Kidney (tissue), 14 donors: Measurements from ENCODE around the gene CXCL1. TPM values are rescaled to one million over a fixed set of nuclear protein-coding genes. Genes with fewer than 3 reads are reported as not detected.

Experiments used
- DNase-seq, 5 donors: peaks; one replicate each; pipeline ENCODE4 v3.0.0-alpha.2; 2013 to 2020
- FAIRE-seq: peaks from 2 replicates; lab custom pipeline; 2012; peaks lifted over from hg19 to GRCh38; lab: Jason Lieb, UNC
- H3K27ac ChIP-seq, 2 donors: one replicate each; pipeline ENCODE4 v1.7.0; 2013; ENCODE audit warnings: low read depth in 2 of 2, low read length in 2 of 2, inconsistent platforms in 1 of 2
- H3K27me3 ChIP-seq: one replicate; pipeline ENCODE4 v1.7.1; 2013; ENCODE audit warnings: low read length, inconsistent platforms; ENCODE audit not compliant: control insufficient read depth, insufficient read depth
- H3K36me3 ChIP-seq, 3 donors: one replicate each; pipeline versions ENCODE4 v1.7.0 to v1.7.1; 2013; ENCODE audit warnings: low read length in 3 of 3, control low read depth in 1 of 3, inconsistent platforms in 1 of 3; ENCODE audit not compliant: insufficient read depth in 3 of 3, control insufficient read depth in 2 of 3
- H3K4me1 ChIP-seq, 3 donors: one replicate each; pipeline versions ENCODE4 v1.7.0 to v1.7.1; 2013; ENCODE audit warnings: low read length in 3 of 3, inconsistent platforms in 1 of 3, low read depth in 1 of 3; ENCODE audit not compliant: control insufficient read depth in 2 of 3, insufficient read depth in 2 of 3
- H3K4me3 ChIP-seq, 3 donors: one replicate each; pipeline versions ENCODE4 v1.7.0 to v1.8.1; 2013; ENCODE audit warnings: low read length in 3 of 3, control low read depth in 1 of 3, inconsistent platforms in 1 of 3
- H3K9ac ChIP-seq, 3 donors: one replicate each; pipeline versions ENCODE4 v1.7.0 to v1.7.1; 2013; ENCODE audit warnings: low read length in 3 of 3, control low read depth in 1 of 3, inconsistent platforms in 1 of 3
- H3K9me3 ChIP-seq, 3 donors: one replicate each; pipeline versions ENCODE4 v1.7.0 to v1.7.1; 2013; ENCODE audit warnings: low read length in 3 of 3, control low read depth in 1 of 3, inconsistent platforms in 1 of 3; ENCODE audit not compliant: control insufficient read depth in 2 of 3, insufficient read depth in 1 of 3
- intact Hi-C: fragments of 100-400 bp; cut with DNase I; formaldehyde crosslinking; loops from one replicate; pipeline ENCODE4 v1.11.1; 2022
- polyA plus RNA-seq: library from polyadenylated mRNA; stranded (reverse); fragments of 350-450 nt; fragmentation: Illumina TruSeq; extraction: RNeasy Lipid Tissue Mini Kit (QIAGEN cat#74804); gene quantifications from one replicate; pipeline ENCODE4 v1.2.3, GENCODE V29; 2014; ENCODE audit warnings: low read depth, low replicate concordance; ENCODE audit not compliant: insufficient read depth
- total RNA-seq: library from RNA; stranded (reverse); fragmentation: NEBNext Ultra II Directional; extraction: Animal tissue kit (Norgen Biotek cat#: 25700); gene quantifications from one replicate; pipeline ENCODE4 v1.2.1, GENCODE V29; 2021
- TF ChIP-seq, protein P1 (sequence below): IDR thresholded peaks from 3 replicates; pipeline ENCODE4 v1.5.1; 2012; ENCODE audit warnings: mild to moderate bottlenecking, moderate library complexity, borderline replicate concordance; ENCODE audit not compliant: insufficient read depth; ENCODE audit errors: extremely low read depth
- donor health status: control.
- donor health status: control.
- donor health status: control.
- donor health status: control.
- donor health status: control.
- donor health status: DM: yes; HTN: yes; CAD: no.
- donor health status: Normal renal cell carcinoma (clear cell type).

Gene CXCL1
- total and polyA plus RNA-seq, 2 donors from 2014 or later: 6.4 to 29.7 TPM

GRCh38 chr4:73855406-73855805, 13.8 kb upstream of the CXCL1 start:
- no peak overlapping the region for H3K4me3 ChIP-seq
- no peak overlapping the region for H3K9ac ChIP-seq
- no peak for DNase-seq
- H3K36me3 ChIP-seq: no peaks in the 10 kb centered on the region
- peaks cover 0 to 5% (median 3%) of the 10 kb centered on the region in 3 donors for H3K4me1 ChIP-seq
- FAIRE-seq: no peak
- peaks cover 0 to 6% (median 0%) of the 10 kb centered on the region in 3 donors for H3K9me3 ChIP-seq
- TF ChIP-seq, protein P1, sequence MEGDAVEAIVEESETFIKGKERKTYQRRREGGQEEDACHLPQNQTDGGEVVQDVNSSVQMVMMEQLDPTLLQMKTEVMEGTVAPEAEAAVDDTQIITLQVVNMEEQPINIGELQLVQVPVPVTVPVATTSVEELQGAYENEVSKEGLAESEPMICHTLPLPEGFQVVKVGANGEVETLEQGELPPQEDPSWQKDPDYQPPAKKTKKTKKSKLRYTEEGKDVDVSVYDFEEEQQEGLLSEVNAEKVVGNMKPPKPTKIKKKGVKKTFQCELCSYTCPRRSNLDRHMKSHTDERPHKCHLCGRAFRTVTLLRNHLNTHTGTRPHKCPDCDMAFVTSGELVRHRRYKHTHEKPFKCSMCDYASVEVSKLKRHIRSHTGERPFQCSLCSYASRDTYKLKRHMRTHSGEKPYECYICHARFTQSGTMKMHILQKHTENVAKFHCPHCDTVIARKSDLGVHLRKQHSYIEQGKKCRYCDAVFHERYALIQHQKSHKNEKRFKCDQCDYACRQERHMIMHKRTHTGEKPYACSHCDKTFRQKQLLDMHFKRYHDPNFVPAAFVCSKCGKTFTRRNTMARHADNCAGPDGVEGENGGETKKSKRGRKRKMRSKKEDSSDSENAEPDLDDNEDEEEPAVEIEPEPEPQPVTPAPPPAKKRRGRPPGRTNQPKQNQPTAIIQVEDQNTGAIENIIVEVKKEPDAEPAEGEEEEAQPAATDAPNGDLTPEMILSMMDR: no peak
- no peak overlapping the region for H3K27ac ChIP-seq
- H3K27me3 ChIP-seq: no peaks in the 10 kb centered on the region
- intact Hi-C loops: no loop called here

DNA sequence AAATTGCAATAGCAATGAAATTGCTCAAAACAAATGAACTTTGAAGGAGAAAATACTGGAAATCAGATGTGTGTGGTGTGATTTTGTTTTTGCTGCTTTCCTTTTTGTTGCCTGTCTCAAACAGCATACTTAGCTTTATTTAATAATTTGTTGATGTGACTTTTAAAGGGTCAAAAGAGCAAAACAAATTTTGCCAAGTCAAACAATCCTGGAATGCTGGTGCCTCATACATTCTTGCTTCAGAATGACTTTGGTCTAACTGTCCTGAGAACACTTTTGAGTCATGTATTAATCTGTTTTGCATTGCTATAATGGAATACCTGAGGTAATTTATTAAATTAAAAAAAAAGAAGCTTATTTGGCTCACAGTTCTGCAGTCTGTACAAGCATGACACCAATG, 12.7 kb upstream of the CXCL1 start:
- H3K36me3 ChIP-seq: no peaks in the 10 kb centered on the region
- FAIRE-seq: peak; percentile 94
- H3K27me3 ChIP-seq: no peaks in the 10 kb centered on the region
- TF ChIP-seq, protein P1: no peak
- no peak overlapping the region for H3K4me3 ChIP-seq
- no peak overlapping the region for H3K9ac ChIP-seq
- peak in 2 of 5 donors; percentile 31 to 47 for DNase-seq
- intact Hi-C loops: no loop called here
- peaks cover 0 to 6% (median 0%) of the 10 kb centered on the region in 3 donors for H3K9me3 ChIP-seq
- no peak overlapping the region for H3K27ac ChIP-seq
- peaks cover 0 to 5% (median 3%) of the 10 kb centered on the region in 3 donors for H3K4me1 ChIP-seq

- DNase-seq (peak in 2 of 5 donors; percentile 36 to 72), FAIRE-seq (peak; percentile 13)
- no peak overlapping the region for H3K4me3 ChIP-seq
- TF ChIP-seq, protein P1: no peak
- peaks cover 0 to 6% (median 0%) of the 10 kb centered on the region in 3 donors for H3K9me3 ChIP-seq
- H3K27me3 ChIP-seq: no peaks in the 10 kb centered on the region
- intact Hi-C loops: no loop called here
- H3K27ac ChIP-seq: no peak overlapping the region
- H3K36me3 ChIP-seq: no peaks in the 10 kb centered on the region
- peaks cover 0 to 3% (median 0%) of the 10 kb centered on the region in 3 donors for H3K4me1 ChIP-seq
- no peak overlapping the region for H3K9ac ChIP-seq
Measured at GRCh38 chr4:73859614-73860088, 9.5 kb upstream of the CXCL1 start.

DNA sequence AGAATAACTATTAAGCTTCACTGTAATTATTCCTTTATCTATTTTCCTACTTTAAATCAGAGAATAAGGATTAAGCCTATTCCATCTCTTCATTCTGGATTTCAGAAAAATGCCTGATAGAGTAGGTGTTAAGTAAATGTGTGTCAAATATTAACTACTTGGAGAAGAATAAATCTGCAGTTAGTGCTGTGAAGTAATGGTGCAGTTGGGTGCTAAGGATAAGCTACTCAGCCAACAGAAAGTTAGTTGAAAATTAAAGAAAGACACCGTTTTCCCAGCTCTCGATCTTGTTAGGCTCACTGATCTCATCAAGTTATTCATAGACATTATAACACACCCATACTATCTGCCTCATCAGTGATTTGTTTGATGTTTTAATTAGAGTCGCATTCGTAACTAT, 9.0 kb upstream of the CXCL1 start:
- Histone ChIP-seq H3K36me3 (no peaks in the 10 kb centered on the region), H3K27ac (no peak overlapping the region), H3K4me1 (peaks cover 0 to 3% (median 0%) of the 10 kb centered on the region in 3 donors), H3K4me3 (no peak overlapping the region), H3K27me3 (no peaks in the 10 kb centered on the region), H3K9ac (no peak overlapping the region), H3K9me3 (peaks cover 0 to 6% (median 0%) of the 10 kb centered on the region in 3 donors)
- TF ChIP-seq, protein P1: no peak
- intact Hi-C loops: no loop called here
- FAIRE-seq (peak; percentile 64), DNase-seq (no peak)
